H9 (cell line): ENCODE data around the gene MRPS26. TPM values are rescaled to one million over a fixed set of nuclear protein-coding genes. Genes with fewer than 3 reads are reported as not detected.

Experiments used
- DNase-seq: peaks from one replicate; pipeline ENCODE4 v3.0.0-alpha.2; 2017
- H2AFZ ChIP-seq: one replicate; pipeline ENCODE4 v1.6.1; 2013; ENCODE audit warnings: mild to moderate bottlenecking, low read length, control low read depth, moderate library complexity
- H2AK5ac ChIP-seq: 2 replicates; pipeline ENCODE4 v1.6.1; 2013; ENCODE audit warnings: low read length, control low read depth, mixed read lengths; ENCODE audit not compliant: insufficient read length
- H2BK120ac ChIP-seq: one replicate; pipeline ENCODE4 v1.6.1; 2013; ENCODE audit warnings: low read depth, mild to moderate bottlenecking, low read length, control low read depth, inconsistent platforms; ENCODE audit not compliant: poor library complexity, severe bottlenecking
- H2BK12ac ChIP-seq: 2 replicates; pipeline ENCODE4 v1.6.1; 2013; ENCODE audit warnings: low read length, control low read depth, mixed read lengths, low read depth; ENCODE audit not compliant: insufficient read length
- H2BK15ac ChIP-seq: 2 replicates; pipeline ENCODE4 v1.6.1; 2013; ENCODE audit warnings: low read depth, low read length, control low read depth
- H2BK20ac ChIP-seq: one replicate; pipeline ENCODE4 v1.6.1; 2013; ENCODE audit warnings: low read depth, mild to moderate bottlenecking, low read length, control low read depth, inconsistent platforms; ENCODE audit not compliant: poor library complexity, severe bottlenecking
- H2BK5ac ChIP-seq: 2 replicates; pipeline ENCODE4 v1.6.1; 2013; ENCODE audit warnings: low read length, control low read depth, mixed read lengths; ENCODE audit not compliant: insufficient read length
- H3K14ac ChIP-seq: 2 replicates; pipeline ENCODE4 v1.6.1; 2013; ENCODE audit warnings: low read length, control low read depth; ENCODE audit not compliant: insufficient read depth
- H3K18ac ChIP-seq: 2 replicates; pipeline ENCODE4 v1.6.1; 2013; ENCODE audit warnings: low read depth, mild to moderate bottlenecking, mixed read lengths, low read length, control low read depth; ENCODE audit not compliant: insufficient read length
- H3K23ac ChIP-seq: 2 replicates; pipeline ENCODE4 v1.6.1; 2013; ENCODE audit warnings: low read length, control low read depth, mixed read lengths, low read depth; ENCODE audit not compliant: insufficient read length
- H3K23me2 ChIP-seq: 2 replicates; pipeline ENCODE4 v1.6.1; 2013; ENCODE audit warnings: low read depth, mild to moderate bottlenecking, mixed read lengths, low read length, control low read depth; ENCODE audit not compliant: insufficient read length, poor library complexity, severe bottlenecking
- H3K27ac ChIP-seq: 2 replicates; pipeline ENCODE4 v1.5.1; 2013; ENCODE audit warnings: low read length, control low read depth, mixed read lengths, low read depth; ENCODE audit not compliant: insufficient read length
- H3K27me3 ChIP-seq: 2 replicates; pipeline ENCODE4 v1.6.1; 2013; ENCODE audit warnings: low read length, control low read depth, inconsistent platforms; ENCODE audit not compliant: insufficient read depth
- H3K4ac ChIP-seq: 2 replicates; pipeline ENCODE4 v1.6.1; 2013; ENCODE audit warnings: low read depth, mild to moderate bottlenecking, control low read depth, inconsistent platforms, low read length, moderate library complexity
- H3K4me1 ChIP-seq: 2 replicates; pipeline ENCODE4 v1.6.1; 2013; ENCODE audit warnings: low read length, control low read depth, inconsistent platforms; ENCODE audit not compliant: insufficient read depth
- H3K4me2 ChIP-seq: 2 replicates; pipeline ENCODE4 v1.6.1; 2013; ENCODE audit warnings: low read length, control low read depth, mixed read lengths; ENCODE audit not compliant: insufficient read length, insufficient read depth
- H3K56ac ChIP-seq: 2 replicates; pipeline ENCODE4 v1.6.1; 2013; ENCODE audit warnings: low read depth, mild to moderate bottlenecking, mixed read lengths, low read length, control low read depth; ENCODE audit not compliant: insufficient read length
- H3K79me1 ChIP-seq: 2 replicates; pipeline ENCODE4 v1.6.1; 2013; ENCODE audit warnings: low read depth, mild to moderate bottlenecking, moderate library complexity, low read length, control low read depth, inconsistent platforms; ENCODE audit not compliant: insufficient read depth, poor library complexity, severe bottlenecking
- H3K79me2 ChIP-seq: 2 replicates; pipeline ENCODE4 v1.6.1; 2013; ENCODE audit warnings: low read length, control low read depth, inconsistent platforms; ENCODE audit not compliant: insufficient read depth
- H3K9ac ChIP-seq: 2 replicates; pipeline ENCODE4 v1.6.1; 2013; ENCODE audit warnings: low read length, control low read depth, mixed read lengths; ENCODE audit not compliant: insufficient read length; ENCODE audit errors: extremely low read depth
- H3K9me3 ChIP-seq: one replicate; pipeline ENCODE4 v1.6.1; 2013; ENCODE audit warnings: low read depth, low read length, inconsistent platforms; ENCODE audit not compliant: control insufficient read depth
- H3T11ph ChIP-seq: one replicate; pipeline ENCODE4 v1.6.1; 2013; ENCODE audit warnings: mild to moderate bottlenecking, low read length, control low read depth, inconsistent platforms
- H4K20me1 ChIP-seq: one replicate; pipeline ENCODE4 v1.6.1; 2013; ENCODE audit not compliant: control insufficient read depth, insufficient read length, insufficient read depth
- H4K5ac ChIP-seq: 2 replicates; pipeline ENCODE4 v1.6.1; 2013; ENCODE audit warnings: low read depth, mild to moderate bottlenecking, mixed read lengths, low read length, control low read depth; ENCODE audit not compliant: insufficient read length
- H4K8ac ChIP-seq: replicated peaks from 2 replicates; pipeline ENCODE4 v1.6.1; 2013; ENCODE audit warnings: low read length, control low read depth, mixed read lengths, low read depth; ENCODE audit not compliant: insufficient read length
- H4K91ac ChIP-seq: 2 replicates; pipeline ENCODE4 v1.6.1; 2013; ENCODE audit warnings: low read depth, mild to moderate bottlenecking, moderate library complexity, mixed read lengths, low read length, control low read depth; ENCODE audit not compliant: insufficient read length
- H3K27ac Mint-ChIP-seq, 3 experiments: 2 replicates in 2 of 3; 3 replicates in 1 of 3; pipeline ENCODE4 v1.8.0; 2020 to 2021; ENCODE audit warnings: mixed read lengths in 3 of 3, mild to moderate bottlenecking in 1 of 3, moderate library complexity in 1 of 3
- H3K27me3 Mint-ChIP-seq: 2 replicates; pipeline ENCODE4 v1.8.0; 2021; ENCODE audit warnings: low read depth, mild to moderate bottlenecking, moderate library complexity, mixed read lengths
- H3K36me3 Mint-ChIP-seq, 3 experiments: 2 replicates in 2 of 3; 3 replicates in 1 of 3; pipeline ENCODE4 v1.8.0; 2020 to 2021; ENCODE audit warnings: low read depth in 3 of 3, mixed read lengths in 3 of 3; ENCODE audit not compliant: insufficient read depth in 1 of 3
- H3K4me1 Mint-ChIP-seq, 2 experiments: 2 replicates each; pipeline ENCODE4 v1.8.0; 2020; ENCODE audit warnings: mixed read lengths in 2 of 2
- H3K4me3 Mint-ChIP-seq, 2 experiments: 2 replicates in 1 of 2; 3 replicates in 1 of 2; pipeline ENCODE4 v1.8.0; 2020 to 2021; ENCODE audit warnings: mild to moderate bottlenecking in 2 of 2, mixed read lengths in 2 of 2, moderate library complexity in 1 of 2
- H3K9me3 Mint-ChIP-seq, 2 experiments: 2 replicates in 1 of 2; 3 replicates in 1 of 2; pipeline ENCODE4 v1.8.0; 2020; ENCODE audit warnings: mild to moderate bottlenecking in 2 of 2, mixed read lengths in 2 of 2, moderate library complexity in 1 of 2
- CTCF ChIP-seq: fragments of 200-600 bp; sonication (generic); conservative IDR thresholded peaks from 3 replicates; pipeline ENCODE4 v1.8.0; 2021; ENCODE audit warnings: antibody characterized with exemption, mild to moderate bottlenecking
- WGBS: extraction: QIAGEN DNeasy Blood & Tissue Kit; methylation state at CpG from one replicate; pipeline ENCODE4 v1.1.7; 2013; ENCODE audit warnings: missing lambda C conversion rate, low lambda C conversion rate, mixed read lengths; ENCODE audit not compliant: insufficient read length; ENCODE audit errors: extremely low coverage; 5-methylcytosine and 5-hydroxymethylcytosine counted together
- long read RNA-seq: library from polyadenylated mRNA; unstranded; transcript quantifications from one replicate; pipeline ENCODE4 v2.0.0, GENCODE V29; 2020
- total RNA-seq: library from RNA; stranded (reverse); gene quantifications from 2 replicates; pipeline ENCODE4 v1.2.1, GENCODE V29; 2021

The MRPS26 gene
- total RNA-seq: 97.6 and 102 TPM in 2 replicates
- long read RNA-seq, transcript MRPS26-201 (4 exons, 1,127 nt): major isoform, 376 of 419 reads
- long read RNA-seq, partial matches to known transcripts: 33 of 419 reads
- long read RNA-seq, other reads (novel, unspliced or antisense): 10 of 419 reads

- Histone ChIP-seq H3K23ac (no peak within 1 kb of the TSS), H3K27ac (no peak within 1 kb of the TSS), H3K9me3 (no peaks in the 10 kb centered on the region), H3K9ac (peak within 1 kb of the TSS; percentile 69), H3K56ac (no peak within 1 kb of the TSS), H2BK12ac (no peak within 1 kb of the TSS), H3K23me2 (peaks cover 13% of the 10 kb centered on the region), H2AK5ac (no peak within 1 kb of the TSS), H4K8ac (no peak within 1 kb of the TSS), H3K4me1 (peaks cover 12% of the 10 kb centered on the region; the same call in 1 of the 2 replicates), H4K5ac (no peak within 1 kb of the TSS), H3K79me1 (no peaks in the 10 kb centered on the region), H3K18ac (peak within 1 kb of the TSS; percentile 89), H3K27me3 (no peaks in the 10 kb centered on the region), H3T11ph (no peak within 1 kb of the TSS), H4K91ac (no peak within 1 kb of the TSS), H2BK120ac (no peak within 1 kb of the TSS), H2AFZ (no peak within 1 kb of the TSS), H4K20me1 (no peaks in the 10 kb centered on the region), H3K4ac (no peak within 1 kb of the TSS), H3K79me2 (no peaks in the 10 kb centered on the region; the same call in 1 of the 2 replicates), H2BK20ac (peak within 1 kb of the TSS; percentile 85), H2BK15ac (no peak within 1 kb of the TSS), H3K4me2 (peak within 1 kb of the TSS; percentile 85), H3K14ac (peak within 1 kb of the TSS; percentile 81), H2BK5ac (no peak within 1 kb of the TSS)
- no CpG with 5 or more reads among the region's 104 CpGs for WGBS
- Mint-ChIP-seq H3K4me1 (peaks cover 22 to 24% of the 10 kb centered on the region in 2 experiments), H3K27me3 (no peaks in the 10 kb centered on the region; the same call in 1 of the 2 replicates), H3K36me3 (peaks cover 19 to 38% (median 33%) of the 10 kb centered on the region in 3 experiments), H3K4me3 (peak within 1 kb of the TSS; percentile 94 to 95), H3K9me3 (no peaks in the 10 kb centered on the region), H3K27ac (peak within 1 kb of the TSS; percentile 78 to 90 (median 87); a peak in 5 of 7 replicates)
- DNase-seq: peak; percentile 90
- no peak for TF ChIP-seq CTCF
Measured at GRCh38 chr20:3045816-3046676, at the start of gene MRPS26. MRPS26 (plus strand) TSS chr20:3046052; CDS start chr20:3046069, 17 bp downstream.
